ENCODE measurements around the gene IGLL5. TPM values are rescaled to one million over a fixed set of nuclear protein-coding genes. Genes with fewer than 3 reads are reported as not detected.

Gene IGLL5
- total RNA-seq, 6 experiments from 2014 or later = not detected

GRCh38 chr22:22933100-22933806 lies 45.6 kb downstream of the IGLL5 start:
- H3K4me3 Mint-ChIP-seq = no peak overlapping the region
- H3K9me3 Mint-ChIP-seq = no peaks in the 10 kb centered on the region
- H3K36me3 Mint-ChIP-seq (ENCODE audit: low read depth) = no peaks in the 10 kb centered on the region
- no peak for TF ChIP-seq CTCF (IDR thresholded peaks at IDR 0.05)
- no peak overlapping the region for H3K27ac Mint-ChIP-seq
- H3K4me1 Mint-ChIP-seq (ENCODE audit: low read depth) = peaks cover 15% of the 10 kb centered on the region
- DNase-seq = no peak
- H3K27me3 Mint-ChIP-seq (ENCODE audit: insufficient read depth) = peaks cover 11% of the 10 kb centered on the region

DNA sequence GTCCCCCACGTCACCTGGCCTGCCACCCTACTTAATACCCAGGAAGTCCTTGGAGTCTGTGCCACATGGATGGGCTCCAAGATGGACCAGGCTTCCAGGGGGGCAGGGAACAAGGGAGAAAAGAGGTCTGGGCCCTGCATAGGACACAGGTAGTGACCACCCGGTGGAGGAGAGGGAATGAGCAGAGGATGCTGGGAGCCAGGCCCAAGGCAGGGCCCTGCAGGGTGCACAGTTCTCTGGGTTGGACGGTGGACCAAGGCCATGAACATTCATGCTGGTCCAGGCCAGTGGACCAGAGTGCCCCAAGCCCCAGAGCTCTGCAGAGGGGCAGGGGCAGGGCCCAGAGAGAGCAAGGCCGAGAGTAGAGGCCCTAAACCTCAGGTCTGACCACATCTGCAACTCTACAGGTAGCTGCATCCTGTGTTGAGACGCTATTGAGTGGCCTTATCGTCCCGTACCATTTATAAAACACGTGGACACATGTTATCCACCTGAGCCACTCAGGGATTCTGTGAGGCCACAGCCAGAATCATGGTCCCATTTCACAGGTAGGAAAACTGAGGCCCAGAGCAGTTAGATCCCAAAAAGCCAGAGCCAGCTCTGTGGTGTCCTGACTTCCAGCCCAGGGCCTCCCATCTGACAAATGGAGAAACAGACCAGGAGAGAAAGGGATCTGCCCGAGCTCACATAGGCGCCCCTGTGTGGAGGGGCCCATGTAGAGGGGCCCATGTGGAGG lies 46.4 kb downstream of the IGLL5 start:
- TF ChIP-seq CTCF (IDR thresholded peaks at IDR 0.05) = no peak
- no peak overlapping the region for H3K27ac Mint-ChIP-seq
- H3K27me3 Mint-ChIP-seq (ENCODE audit: insufficient read depth) = peaks cover 12% of the 10 kb centered on the region
- H3K4me3 Mint-ChIP-seq = no peak overlapping the region
- peaks cover 8% of the 10 kb centered on the region for H3K4me1 Mint-ChIP-seq (ENCODE audit: low read depth)
- no peaks in the 10 kb centered on the region for H3K36me3 Mint-ChIP-seq (ENCODE audit: low read depth)
- no peak for DNase-seq
- H3K9me3 Mint-ChIP-seq = no peaks in the 10 kb centered on the region

DNA sequence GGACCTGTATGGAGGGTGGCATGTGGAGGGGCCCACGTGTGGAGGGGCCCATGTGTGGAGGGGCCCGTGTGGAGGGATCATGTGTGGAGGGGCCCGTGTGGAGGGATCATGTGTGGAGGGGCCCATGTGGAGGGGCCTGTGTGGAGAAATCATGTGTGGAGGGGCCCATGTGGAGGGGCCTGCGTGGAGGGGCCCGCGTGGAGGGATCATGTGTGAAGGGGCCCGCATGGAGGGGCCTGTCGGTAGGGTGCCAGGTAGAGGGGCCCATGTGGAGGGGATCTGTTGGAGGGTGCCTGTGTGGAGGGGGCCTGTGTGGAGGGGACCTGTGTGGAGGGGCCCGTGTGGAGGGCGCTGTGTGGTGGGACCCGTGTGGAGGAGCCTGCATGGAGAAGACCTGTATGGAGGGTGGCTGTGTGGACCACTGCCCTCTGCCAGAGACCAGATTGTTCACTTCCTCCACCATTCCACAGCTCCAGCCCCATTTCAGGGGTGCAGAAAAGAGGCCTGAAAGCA lies 47.0 kb downstream of the IGLL5 start:
- Mint-ChIP-seq H3K27me3 (ENCODE audit: insufficient read depth) (peaks cover 12% of the 10 kb centered on the region), H3K4me1 (ENCODE audit: low read depth) (peaks cover 2% of the 10 kb centered on the region; the same call in 1 of the 2 replicates), H3K36me3 (ENCODE audit: low read depth) (no peaks in the 10 kb centered on the region), H3K9me3 (no peaks in the 10 kb centered on the region), H3K27ac (no peak overlapping the region), H3K4me3 (no peak overlapping the region)
- DNase-seq = no peak
- no peak for TF ChIP-seq CTCF (IDR thresholded peaks at IDR 0.05)

GRCh38 chr22:22935056-22935545 lies 47.5 kb downstream of the IGLL5 start:
- Mint-ChIP-seq H3K27ac (no peak overlapping the region), H3K27me3 (ENCODE audit: insufficient read depth) (peaks cover 12% of the 10 kb centered on the region), H3K4me3 (no peak overlapping the region), H3K9me3 (no peaks in the 10 kb centered on the region), H3K36me3 (ENCODE audit: low read depth) (no peaks in the 10 kb centered on the region), H3K4me1 (ENCODE audit: low read depth) (no peaks in the 10 kb centered on the region)
- DNase-seq = no peak
- TF ChIP-seq CTCF (IDR thresholded peaks at IDR 0.05) = no peak

GRCh38 chr22:22935546-22936157 lies 48.0 kb downstream of the IGLL5 start:
- H3K36me3 Mint-ChIP-seq (ENCODE audit: low read depth) = no peaks in the 10 kb centered on the region
- no peaks in the 10 kb centered on the region for H3K4me1 Mint-ChIP-seq (ENCODE audit: low read depth)
- H3K9me3 Mint-ChIP-seq = no peaks in the 10 kb centered on the region
- peaks cover 13% of the 10 kb centered on the region for H3K27me3 Mint-ChIP-seq (ENCODE audit: insufficient read depth)
- TF ChIP-seq CTCF (IDR thresholded peaks at IDR 0.05) = peak; percentile 49; the same call in 1 of the 2 replicates
- no peak overlapping the region for H3K4me3 Mint-ChIP-seq
- H3K27ac Mint-ChIP-seq = no peak overlapping the region
- DNase-seq = no peak
